Endothelial cell of umbilical vein (primary cell): ENCODE measurements around the gene CALCOCO2. TPM values are rescaled to one million over a fixed set of nuclear protein-coding genes. Genes with fewer than 3 reads are reported as not detected.

Source experiments
- BruUV-seq: library from RNA; stranded (reverse); fragments of 400-500 nt; replicated peaks from 2 replicates; lab custom pipeline; 2021; lab: Mats Ljungman, UMichigan
- CTCF ChIA-PET: fragments of 300-600, 350-600 bp; sonication (Branson Sonifier 250); formaldehyde crosslinking; loops from one replicate; lab custom pipeline; 2021; ENCODE audit warnings: antibody characterized with exemption, inconsistent platforms; lab: Charles Lee
- POLR2A ChIA-PET: fragments of 300-600, 350-600 bp; sonication (Branson Sonifier 250); formaldehyde crosslinking; loops from one replicate; lab custom pipeline; 2021; ENCODE audit warnings: antibody characterized with exemption, inconsistent platforms; lab: Charles Lee
- DNase-seq: peaks from one replicate; pipeline ENCODE4 v3.0.0-alpha.2; 2011; ENCODE audit warnings: low read depth, low spot score
- FAIRE-seq: peaks from 2 replicates; lab custom pipeline; 2011; peaks lifted over from hg19 to GRCh38; lab: Jason Lieb, UNC
- H2AFZ ChIP-seq: 2 replicates; pipeline ENCODE4 v1.6.0; 2012; ENCODE audit warnings: low read depth, low read length, control low read depth, inconsistent platforms
- H3K27ac ChIP-seq: 2 replicates; pipeline ENCODE4 v1.5.1; 2011; ENCODE audit warnings: low read depth, mild to moderate bottlenecking, control low read depth, low read length, moderate library complexity; ENCODE audit not compliant: insufficient read depth
- H3K27me3 ChIP-seq, 2 experiments: 2 replicates each; pipeline versions ENCODE4 v1.6.0 to v1.6.1; 2011; ENCODE audit warnings: low read length in 2 of 2, mixed read lengths in 1 of 2; ENCODE audit not compliant: control insufficient read depth in 2 of 2, insufficient read depth in 2 of 2
- H3K36me3 ChIP-seq, 2 experiments: 2 replicates in 1 of 2; 3 replicates in 1 of 2; pipeline ENCODE4 v1.5.1; 2011; ENCODE audit warnings: low read length in 2 of 2, mild to moderate bottlenecking in 1 of 2, moderate library complexity in 1 of 2; ENCODE audit not compliant: control insufficient read depth in 2 of 2, insufficient read depth in 2 of 2; ENCODE audit errors: extremely low read depth in 1 of 2
- H3K4me1 ChIP-seq: 3 replicates; pipeline ENCODE4 v1.5.1; 2011; ENCODE audit warnings: mild to moderate bottlenecking, low read length; ENCODE audit not compliant: control insufficient read depth, insufficient read depth; ENCODE audit errors: extremely low read depth
- H3K4me2 ChIP-seq: 2 replicates; pipeline ENCODE4 v1.6.1; 2011; ENCODE audit warnings: low read length, control low read depth, mixed read lengths; ENCODE audit not compliant: insufficient read depth
- H3K4me3 ChIP-seq, 3 experiments: fragments of 200-600 bp in 1 of 3; sonication (generic), shearing (Covaris generic) in 1 of 3; replicated peaks in 1 of 3; 2 replicates each; pipeline ENCODE4 v1.5.1; 2011 to 2016; ENCODE audit warnings: control low read depth in 3 of 3, low read length in 3 of 3, mild to moderate bottlenecking in 2 of 3, inconsistent platforms in 1 of 3, low read depth in 1 of 3, moderate library complexity in 1 of 3; ENCODE audit not compliant: insufficient read depth in 1 of 3
- H3K79me2 ChIP-seq: 2 replicates; pipeline ENCODE4 v1.6.0; 2012; ENCODE audit warnings: low read length, inconsistent platforms; ENCODE audit not compliant: control insufficient read depth, insufficient read depth
- H3K9ac ChIP-seq: replicated peaks from 2 replicates; pipeline ENCODE3; 2011; ENCODE audit warnings: low read length, control low read depth; ENCODE audit not compliant: insufficient read depth; ENCODE audit errors: extremely low read depth
- H3K9me1 ChIP-seq: replicated peaks from 3 replicates; pipeline ENCODE4 v1.6.0; 2011; ENCODE audit warnings: mild to moderate bottlenecking, low read length; ENCODE audit not compliant: control insufficient read depth, insufficient read depth; ENCODE audit errors: extremely low read depth
- H3K9me3 ChIP-seq: replicated peaks from 2 replicates; pipeline ENCODE4 v1.5.1; 2012; ENCODE audit warnings: low read length, inconsistent platforms; ENCODE audit not compliant: control insufficient read depth, insufficient read depth
- H4K20me1 ChIP-seq: replicated peaks from 2 replicates; pipeline ENCODE3; 2011; ENCODE audit warnings: mild to moderate bottlenecking, low read length; ENCODE audit not compliant: control insufficient read depth, insufficient read depth; ENCODE audit errors: extremely low read depth
- CTCF ChIP-seq, 2 donors: IDR thresholded peaks; 1 replicate in 1 of 2; 2 replicates in 1 of 2; pipeline ENCODE4 v1.5.1; 2011; ENCODE audit warnings: low read length in 2 of 2, mild to moderate bottlenecking in 2 of 2, moderate library complexity in 2 of 2, control low read depth in 1 of 2, inconsistent platforms in 1 of 2, low read depth in 1 of 2; ENCODE audit not compliant: insufficient read depth in 1 of 2; ENCODE audit errors: extremely low read depth in 1 of 2
- EZH2 ChIP-seq: IDR thresholded peaks from 2 replicates; pipeline ENCODE4 v1.6.1; 2012; ENCODE audit warnings: borderline replicate concordance, low read depth, mild to moderate bottlenecking, moderate library complexity, low read length, inconsistent platforms; ENCODE audit not compliant: severe bottlenecking
- FOS ChIP-seq: IDR thresholded peaks from 2 replicates; pipeline ENCODE4 v1.6.1; 2011; ENCODE audit warnings: mild to moderate bottlenecking, low read length, moderate library complexity, borderline replicate concordance; ENCODE audit not compliant: insufficient read depth
- GATA2 ChIP-seq: IDR thresholded peaks from 2 replicates; pipeline ENCODE4 v1.7.0; 2011; ENCODE audit warnings: low read depth, mild to moderate bottlenecking, moderate library complexity, mixed read lengths, low read length; ENCODE audit not compliant: insufficient read length, insufficient read depth
- JUN ChIP-seq: IDR thresholded peaks from 2 replicates; pipeline ENCODE4 v1.6.1; 2011; ENCODE audit warnings: borderline replicate concordance, low read depth; ENCODE audit not compliant: insufficient read length, insufficient read depth
- MAX ChIP-seq: IDR thresholded peaks from 2 replicates; pipeline ENCODE4 v1.6.1; 2011; ENCODE audit not compliant: insufficient read depth, insufficient read length
- MYC ChIP-seq: IDR thresholded peaks from one replicate; pipeline ENCODE4 v1.6.1; 2011; ENCODE audit warnings: mild to moderate bottlenecking, low read depth, low read length
- POLR2A ChIP-seq: IDR thresholded peaks from 2 replicates; pipeline ENCODE4 v1.6.1; 2012; ENCODE audit warnings: low read depth, mild to moderate bottlenecking, control low read depth, low read length
- POLR2AphosphoS5 ChIP-seq: IDR thresholded peaks from 2 replicates; pipeline ENCODE4 v1.6.1; 2012; ENCODE audit warnings: low read depth, mild to moderate bottlenecking, control low read depth, low read length, moderate library complexity; ENCODE audit not compliant: insufficient read depth
- dilution Hi-C: fragments of 300-500 bp; cut with MboI; formaldehyde crosslinking; loops from one replicate; pipeline ENCODE4 v1.15.0; 2019; ENCODE audit warnings: low sequenced_read_pairs; ENCODE audit not compliant: extremely low pct_ligation_motif_present
- intact Hi-C: fragments of 100-400 bp; cut with micrococcal nuclease; formaldehyde crosslinking; loops from one replicate; pipeline ENCODE4 v1.10.0; 2022
- polyA plus RNA-seq, 4 experiments: library from polyadenylated mRNA; depleted of rRNA in 3 of 4; stranded (reverse) in 3 of 4; unstranded in 1 of 4; fragments of >200 nt; gene quantifications; 2 replicates each; pipeline versions ENCODE4 v1.2.1 to v1.2.3, GENCODE V29; 2011 to 2012; ENCODE audit warnings: missing spikeins in 1 of 4
- total RNA-seq: library from RNA; stranded (reverse); gene quantifications from 2 replicates; pipeline ENCODE4 v1.2.3, GENCODE V29; 2021

The CALCOCO2 gene
- total and polyA plus RNA-seq, 2 donors (not counting 3 experiments of a cell fraction or from before 2014, with no cell fraction given): 20.6 to 64.9 TPM

- dilution Hi-C loops (no loop called here), intact Hi-C loops (no loop called here)
- no peaks in the 10 kb centered on the region for H4K20me1 ChIP-seq
- ChIA-PET CTCF (interaction anchor here (1.6 to 25.1 kb wide), 2 partner anchors 11 to 54 kb away, joined by 3 to 1186 read pairs; no protein-coding TSS in a partner anchor), POLR2A (no interaction called here)
- H3K4me1 ChIP-seq: no peaks in the 10 kb centered on the region
- BruUV-seq: no TSS peak
- H3K36me3 ChIP-seq: no peaks in the 10 kb centered on the region
- H3K4me3 ChIP-seq: no peak overlapping the region
- DNase-seq: no peak
- no peak overlapping the region for H3K27ac ChIP-seq
- no peaks in the 10 kb centered on the region for H3K9me1 ChIP-seq
- no peak overlapping the region for H3K4me2 ChIP-seq
- peak overlapping the region; percentile 26 for H2AFZ ChIP-seq
- TF ChIP-seq GATA2 (no peak), FOS (peak; percentile 10)
- H3K9ac ChIP-seq: no peak overlapping the region
- H3K79me2 ChIP-seq: no peaks in the 10 kb centered on the region
- no peak for FAIRE-seq
- H3K9me3 ChIP-seq: no peaks in the 10 kb centered on the region
- no peaks in the 10 kb centered on the region for H3K27me3 ChIP-seq
Measured at GRCh38 chr17:48825446-48826381, 5.1 kb upstream of the CALCOCO2 start.

GRCh38 chr17:48831549-48831883, 681 bp downstream of the CALCOCO2 start:
- no peaks in the 10 kb centered on the region for H3K9me1 ChIP-seq
- peak overlapping the region; percentile 76 for H3K9ac ChIP-seq
- H3K36me3 ChIP-seq: no peaks in the 10 kb centered on the region
- H3K9me3 ChIP-seq: no peaks in the 10 kb centered on the region
- intact Hi-C loops (no loop called here), dilution Hi-C loops (no loop called here)
- no peaks in the 10 kb centered on the region for H4K20me1 ChIP-seq
- H3K4me2 ChIP-seq: peak overlapping the region; percentile 70
- peak overlapping the region; percentile 59 for H3K27ac ChIP-seq
- no peaks in the 10 kb centered on the region for H3K27me3 ChIP-seq
- ChIA-PET CTCF (interaction anchor here (0.8 to 1.4 kb wide), 6 partner anchors 10 to 53 kb away, joined by 3 to 12 read pairs (median 4); partner anchors contain the start of gene TTLL6), POLR2A (no interaction called here)
- peak overlapping the region; percentile 66 to 98 (median 74) for H3K4me3 ChIP-seq
- DNase-seq (no peak), FAIRE-seq (no peak)
- TSS peak; percentile 47 for BruUV-seq
- H3K4me1 ChIP-seq: peaks cover 2% of the 10 kb centered on the region
- no peak for TF ChIP-seq MAX
- no peak for TF ChIP-seq JUN
- no peak for TF ChIP-seq POLR2AphosphoS5
- no peak for TF ChIP-seq POLR2A
- TF ChIP-seq EZH2: no peak
- no peak for TF ChIP-seq MYC
- no peak for TF ChIP-seq GATA2
- TF ChIP-seq CTCF (IDR thresholded peaks at IDR 0.05; ENCODE audit: extremely low read depth in 1 of 2, insufficient read depth in 1 of 2, low read depth in 1 of 2, low read length in 2 of 2): no peak
- no peak for TF ChIP-seq FOS
- H2AFZ ChIP-seq: peak overlapping the region; percentile 83
- H3K79me2 ChIP-seq: peaks cover 5% of the 10 kb centered on the region
